GM12892 (cell line): ENCODE measurements around the gene CECR2.

Experiments
- DNase-seq: peaks from one replicate; pipeline ENCODE4 v3.0.0; 2011; ENCODE audit not compliant: insufficient read length
- FAIRE-seq: peaks from 2 replicates; lab custom pipeline; 2011; peaks lifted over from hg19 to GRCh38; lab: Jason Lieb, UNC
- POLR2A ChIP-seq: IDR thresholded peaks from 2 replicates; pipeline ENCODE4 v1.6.1; 2011; ENCODE audit warnings: low read depth, low read length, control low read depth
- POLR2AphosphoS5 ChIP-seq: IDR thresholded peaks from 2 replicates; pipeline ENCODE4 v1.6.1; 2011; ENCODE audit warnings: low read depth, low read length, control low read depth
- TAF1 ChIP-seq: IDR thresholded peaks from 2 replicates; pipeline ENCODE4 v1.6.1; 2011; ENCODE audit warnings: low read depth, mild to moderate bottlenecking, control low read depth, low read length, borderline replicate concordance

The CECR2 gene

DNA sequence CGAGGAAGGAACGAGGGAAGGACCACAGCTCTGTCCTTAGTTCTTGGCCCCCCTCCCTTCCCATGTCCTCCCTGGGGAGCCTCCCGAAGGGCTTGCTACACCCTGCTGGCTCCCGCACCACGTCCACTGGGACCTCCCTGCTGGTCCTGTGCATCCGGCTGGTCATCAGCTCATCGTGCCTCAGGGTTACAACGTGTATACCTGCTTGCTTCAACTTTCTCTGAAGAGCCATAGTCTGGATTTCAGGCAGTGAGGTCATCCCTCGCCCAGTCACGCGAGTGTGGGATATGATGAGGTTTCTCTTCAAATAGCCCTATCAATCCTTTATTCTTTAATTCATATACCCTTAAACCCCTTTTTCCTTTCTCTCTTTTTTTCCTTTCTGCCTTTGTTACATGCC lies 21.5 kb upstream of the CECR2 start:
- no peak for TF ChIP-seq TAF1
- TF ChIP-seq POLR2A: no peak
- TF ChIP-seq POLR2AphosphoS5: no peak
- FAIRE-seq: no peak
- no peak for DNase-seq

DNA sequence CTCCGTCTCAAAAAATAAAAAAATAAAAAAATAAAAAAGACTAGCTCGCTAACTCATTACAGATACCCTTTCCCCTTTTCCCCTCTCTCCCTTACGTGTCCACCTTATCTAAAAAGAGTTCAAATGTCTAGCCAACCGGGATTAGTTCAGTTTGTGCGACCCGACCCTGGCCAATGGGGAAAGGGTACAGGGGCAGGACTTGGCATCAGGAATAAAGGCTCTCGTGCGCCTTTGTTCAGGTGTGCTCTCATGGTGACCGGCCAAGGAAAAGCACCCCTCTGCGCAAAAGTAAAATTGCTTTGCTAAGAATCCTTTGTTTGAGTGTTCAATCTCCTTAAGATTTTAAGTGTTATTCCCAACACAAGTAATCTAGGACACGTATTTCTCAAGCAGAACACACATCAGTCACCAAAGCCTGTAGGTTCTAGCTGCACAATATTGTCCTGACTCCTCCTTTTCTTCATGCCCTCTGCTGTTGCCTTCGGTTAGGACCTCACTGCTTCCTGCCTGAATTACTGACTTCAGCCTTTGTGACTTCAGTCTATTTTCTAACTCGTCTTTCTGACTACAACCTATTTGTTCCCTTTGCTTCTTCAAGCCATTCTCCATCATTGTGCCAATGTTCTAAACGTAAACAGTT lies 20.7 kb upstream of the CECR2 start:
- FAIRE-seq: no peak
- TF ChIP-seq TAF1 (no peak), POLR2A (no peak), POLR2AphosphoS5 (no peak)

DNA sequence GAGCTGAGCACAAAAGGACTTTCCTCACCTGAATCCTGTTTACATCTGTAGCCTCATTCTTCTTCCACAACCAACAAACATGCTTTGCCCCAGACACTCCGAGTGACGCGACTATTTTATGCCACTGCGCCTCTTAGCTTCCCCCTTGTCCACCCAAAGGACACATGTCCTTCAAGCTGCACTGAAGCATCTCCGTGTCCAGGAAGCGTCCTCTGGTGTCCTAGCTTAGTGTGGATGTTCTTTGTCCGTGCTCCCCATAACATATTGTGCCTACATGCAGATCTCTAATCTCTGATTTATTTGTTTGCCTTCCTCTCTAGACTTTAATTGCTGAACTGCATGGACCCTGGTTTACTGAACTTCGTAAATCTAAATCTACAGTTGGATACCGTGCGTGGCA lies 20.1 kb upstream of the CECR2 start:
- TF ChIP-seq POLR2AphosphoS5 (no peak), TAF1 (no peak), POLR2A (no peak)
- DNase-seq (no peak), FAIRE-seq (no peak)

More for the DNA sequence above, 20.7 kb upstream of the CECR2 start:
- no peak for DNase-seq

DNA sequence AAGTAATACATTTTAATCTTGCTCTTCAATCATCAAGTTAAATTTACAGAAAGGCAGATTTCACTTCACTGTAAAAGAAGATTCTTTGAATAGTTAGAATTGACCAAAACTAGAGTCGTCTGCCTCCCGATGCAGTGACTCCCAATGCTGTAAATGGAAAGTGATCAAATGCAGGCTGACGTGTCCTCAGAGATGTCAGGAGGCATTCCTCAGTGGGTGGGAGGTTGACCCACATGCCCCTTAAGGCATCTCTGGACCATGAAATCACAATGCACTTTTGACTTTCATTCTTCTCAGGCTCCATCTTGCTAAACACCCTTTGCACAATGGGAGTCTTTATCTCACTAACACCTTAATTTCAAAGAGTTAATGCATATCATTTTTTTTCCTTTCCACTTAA lies 19.0 kb upstream of the CECR2 start:
- FAIRE-seq: no peak
- TF ChIP-seq POLR2A (no peak), TAF1 (no peak), POLR2AphosphoS5 (no peak)
- no peak for DNase-seq

DNA sequence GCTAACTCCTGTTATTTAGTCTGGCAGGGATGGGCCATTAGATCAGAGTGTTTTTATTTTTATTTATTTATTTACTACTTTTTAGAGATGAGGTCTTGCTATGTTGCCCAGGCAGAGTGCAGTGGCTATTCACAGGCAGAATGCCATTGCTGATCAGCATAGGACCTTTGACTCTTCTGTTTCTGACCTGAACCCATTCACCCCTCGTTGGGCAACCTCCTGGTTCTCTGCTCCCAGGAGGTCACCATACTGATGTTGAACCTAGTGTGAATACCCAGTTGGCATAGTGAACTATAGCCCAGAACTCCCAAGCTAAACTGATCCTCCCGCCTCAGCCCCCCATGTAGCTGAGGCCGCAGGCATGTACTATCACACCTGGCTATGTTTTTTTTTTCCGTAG lies 16.5 kb upstream of the CECR2 start:
- no peak for DNase-seq
- FAIRE-seq: no peak
- TF ChIP-seq POLR2A: no peak
- TF ChIP-seq TAF1: no peak
- no peak for TF ChIP-seq POLR2AphosphoS5

DNA sequence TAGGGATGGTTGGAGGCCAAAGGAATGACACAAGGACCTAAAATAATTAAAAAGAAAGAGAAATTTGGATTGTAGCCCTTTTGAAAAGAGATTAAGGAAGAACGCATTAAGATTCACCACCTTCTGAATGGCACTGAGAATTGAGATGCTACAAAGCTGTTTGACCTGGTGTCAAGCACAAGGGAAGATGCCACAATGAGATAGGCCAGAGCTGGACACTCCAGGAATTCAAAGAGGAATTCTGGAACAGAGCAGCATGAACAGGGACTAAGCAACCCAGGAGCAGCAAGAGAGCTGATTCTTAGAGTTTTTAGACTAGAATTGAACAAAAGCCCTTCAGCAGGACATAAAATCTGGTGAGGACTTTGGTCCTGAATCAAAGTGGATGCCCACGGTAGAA lies 11.6 kb upstream of the CECR2 start:
- no peak for TF ChIP-seq POLR2A
- TF ChIP-seq POLR2AphosphoS5: no peak
- TF ChIP-seq TAF1: no peak
- DNase-seq (no peak), FAIRE-seq (no peak)

DNA sequence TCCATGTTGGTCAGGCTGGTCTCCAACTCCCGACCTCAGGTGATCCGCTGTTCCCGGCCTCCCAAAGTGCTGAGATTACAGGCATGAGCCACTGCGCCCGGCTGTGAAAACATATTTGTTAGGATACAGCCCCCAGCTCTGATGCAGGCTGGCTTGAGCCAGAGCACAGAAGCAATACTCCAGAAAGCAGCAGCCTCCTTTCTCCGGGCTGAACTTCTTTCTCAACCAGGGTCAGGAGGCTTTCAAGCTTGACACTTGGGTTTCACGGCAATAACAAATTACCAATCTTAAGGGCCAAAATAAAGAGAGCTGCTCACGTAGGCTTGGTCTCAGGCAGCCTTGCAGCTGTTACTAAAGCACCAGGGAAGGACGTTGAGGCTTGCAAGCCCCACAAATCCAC lies 10.8 kb upstream of the CECR2 start:
- no peak for TF ChIP-seq POLR2AphosphoS5
- no peak for TF ChIP-seq POLR2A
- TF ChIP-seq TAF1: no peak
- FAIRE-seq (no peak), DNase-seq (no peak)

DNA sequence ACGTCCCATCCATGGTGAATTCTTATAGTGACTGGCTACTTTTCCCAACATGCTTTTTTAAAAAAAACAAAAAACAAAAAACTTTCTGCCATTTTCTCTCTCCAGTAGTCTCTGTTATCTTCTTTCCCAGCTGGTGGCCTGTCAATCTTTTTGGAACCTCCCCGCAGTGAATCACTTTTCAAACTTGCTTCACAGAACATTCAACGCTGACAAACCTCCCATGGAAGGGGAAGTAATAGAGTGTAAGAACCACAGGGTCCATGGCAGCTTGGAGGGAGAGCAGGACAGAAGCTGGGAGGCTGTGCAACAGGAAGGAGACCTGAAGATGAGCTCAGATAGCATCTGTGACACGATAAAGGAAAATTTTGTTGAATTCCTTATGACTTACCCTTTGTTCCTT lies 9.8 kb upstream of the CECR2 start:
- TF ChIP-seq TAF1: no peak
- no peak for TF ChIP-seq POLR2AphosphoS5
- no peak for TF ChIP-seq POLR2A
- FAIRE-seq (no peak), DNase-seq (no peak)

DNA sequence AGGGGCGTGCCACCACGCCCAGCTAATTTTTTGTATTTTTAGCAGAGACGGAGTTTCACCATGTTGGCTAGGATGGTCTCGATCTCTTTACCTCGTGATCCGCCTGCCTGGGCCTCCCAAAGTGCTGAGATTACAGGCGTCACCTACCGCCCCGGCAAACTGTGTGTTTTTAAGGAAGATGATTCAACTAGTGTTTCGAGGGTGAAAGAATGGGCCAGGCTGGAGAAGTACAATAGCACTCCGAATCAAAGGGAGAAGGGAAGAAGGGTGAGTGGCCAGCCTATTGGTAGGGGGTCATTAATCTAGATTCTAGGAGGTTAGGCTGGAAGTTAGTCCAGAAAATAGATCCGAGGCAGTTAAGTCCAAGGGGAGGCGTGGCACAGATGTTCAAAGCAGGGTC lies 2.9 kb upstream of the CECR2 start:
- TF ChIP-seq TAF1 (no peak), POLR2AphosphoS5 (no peak), POLR2A (no peak)
- FAIRE-seq: no peak
- no peak for DNase-seq

DNA sequence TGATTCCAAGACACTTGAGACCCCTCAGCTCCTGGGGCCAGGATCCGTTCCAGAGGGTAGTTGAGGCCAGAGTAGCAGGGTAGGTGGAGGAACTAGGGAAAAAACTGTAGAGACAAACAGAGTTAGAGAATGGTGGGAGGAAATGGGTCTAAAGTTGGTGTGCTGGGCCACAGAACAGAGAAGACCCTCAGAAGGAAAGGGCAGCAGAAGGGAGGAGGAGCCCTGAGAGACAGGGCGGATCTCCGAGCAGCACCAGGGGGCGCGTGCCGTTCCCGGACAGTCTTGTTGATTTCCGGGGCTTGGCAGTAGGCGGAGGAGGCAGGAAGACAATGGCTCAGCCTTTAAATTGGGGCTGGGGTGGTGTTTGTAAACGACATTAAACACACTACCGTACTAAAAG lies 2.4 kb upstream of the CECR2 start:
- no peak for TF ChIP-seq TAF1
- TF ChIP-seq POLR2AphosphoS5: no peak
- no peak for TF ChIP-seq POLR2A
- no peak for DNase-seq
- FAIRE-seq: no peak

DNA sequence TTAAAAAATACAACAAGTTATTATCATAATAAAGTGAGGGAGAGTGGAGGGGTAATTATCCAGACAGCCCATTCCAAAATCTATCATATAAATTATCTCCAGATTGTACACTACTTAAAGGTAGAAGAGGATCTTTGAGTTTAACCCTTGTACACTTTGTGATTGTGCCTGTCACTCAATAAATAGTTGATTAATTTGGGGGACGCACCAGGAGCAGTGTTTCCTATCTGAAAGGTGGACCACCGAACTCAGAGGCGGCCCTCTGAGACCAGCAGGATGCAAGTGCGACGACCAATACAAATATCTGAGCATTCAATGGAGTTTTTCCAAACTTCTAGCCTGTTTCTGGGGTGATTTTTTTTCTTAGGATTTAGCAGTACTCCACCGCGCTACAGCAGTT lies 1.1 kb upstream of the CECR2 start:
- FAIRE-seq (no peak), DNase-seq (no peak)
- TF ChIP-seq POLR2A (no peak), POLR2AphosphoS5 (no peak), TAF1 (no peak)
